GDM1 (cell line): ENCODE data around the gene METRN.
A peak's percentile ranks its signal among the peaks of the same experiment; 100 is the strongest.
"Not testable (repeated sequence)": the region's sequence is repeated elsewhere in the genome, so short reads cannot be mapped to it uniquely, and the experiment has no call there.

Experiments
- DNase-seq: peaks from one replicate; lab custom pipeline; 2025; lab: John Stamatoyannopoulos, UW

Gene METRN

DNA sequence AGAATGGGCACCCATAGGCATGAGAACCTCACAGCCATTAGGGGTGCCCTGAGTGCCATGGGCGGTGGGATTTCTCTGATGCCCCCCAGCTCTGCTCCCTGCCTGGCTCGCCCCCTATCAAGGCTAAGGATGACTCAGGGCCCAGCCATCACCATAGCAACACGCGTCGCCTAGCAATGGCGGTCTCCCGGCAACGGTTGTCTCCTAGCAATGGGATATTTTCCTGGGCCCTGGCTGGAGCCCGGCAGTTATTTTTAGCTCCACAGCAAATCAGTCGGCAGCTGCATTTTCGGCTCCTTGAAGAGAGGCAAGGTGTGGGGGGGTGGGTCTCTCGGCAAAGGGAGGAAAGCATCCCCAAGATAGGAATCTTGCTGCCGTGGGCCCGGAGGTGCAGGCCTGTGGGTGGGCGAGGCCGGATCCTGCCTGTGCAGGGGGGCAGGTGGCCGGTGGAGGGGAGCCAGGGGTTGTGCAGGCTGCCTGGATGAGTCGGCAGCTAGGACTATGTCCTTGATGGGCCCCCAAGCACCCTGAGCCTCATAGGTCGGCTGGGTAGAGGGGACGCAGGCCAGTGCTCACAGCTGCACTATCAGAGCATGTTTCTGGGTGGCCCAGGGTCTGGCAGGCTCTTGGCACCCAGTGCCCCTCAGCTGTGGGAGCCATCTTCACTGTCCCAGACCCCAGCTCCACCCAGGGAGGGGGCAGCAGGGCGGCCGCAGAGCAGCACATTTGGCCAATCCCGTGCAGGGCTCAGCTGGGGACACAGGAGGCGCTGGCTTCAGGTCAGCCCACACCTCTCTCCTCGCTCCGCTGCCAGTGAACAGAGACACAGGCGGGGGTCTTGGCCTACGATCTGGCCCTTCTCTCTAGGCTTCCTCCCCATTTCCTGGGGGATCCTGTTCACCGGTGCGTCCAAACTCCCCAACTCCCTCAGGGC is 5.1 kb upstream of the METRN start:
- DNase-seq, result no peak

DNA sequence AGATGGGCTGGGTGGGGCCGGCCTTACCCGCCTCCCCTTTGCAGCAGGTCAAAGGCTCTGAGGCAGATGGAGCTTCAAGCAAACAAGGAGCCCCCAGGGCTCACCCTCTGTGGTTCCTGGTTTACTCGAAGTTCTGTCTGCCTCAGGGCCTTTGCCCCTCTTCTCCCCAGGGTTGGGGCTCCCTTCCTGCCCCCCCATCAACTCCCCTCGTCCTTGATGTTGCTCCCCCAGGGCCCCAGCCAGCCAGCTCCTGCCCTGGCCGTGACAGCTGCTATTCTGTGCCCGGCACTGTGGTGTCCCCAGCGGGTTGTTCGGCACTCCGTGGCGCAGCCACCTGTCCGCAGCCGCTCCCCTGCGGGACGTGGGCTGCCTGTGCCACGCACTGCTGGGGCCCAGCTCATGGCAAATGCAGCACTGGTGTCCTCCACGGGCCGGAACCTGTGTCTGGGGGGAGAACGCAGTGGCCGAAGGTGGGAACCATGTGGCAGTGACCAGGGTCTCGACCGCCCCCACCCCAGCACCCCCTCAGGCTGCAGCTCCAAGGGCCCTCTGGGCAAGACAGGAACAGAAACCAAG is 4.3 kb upstream of the METRN start:
- DNase-seq, result no peak

DNA sequence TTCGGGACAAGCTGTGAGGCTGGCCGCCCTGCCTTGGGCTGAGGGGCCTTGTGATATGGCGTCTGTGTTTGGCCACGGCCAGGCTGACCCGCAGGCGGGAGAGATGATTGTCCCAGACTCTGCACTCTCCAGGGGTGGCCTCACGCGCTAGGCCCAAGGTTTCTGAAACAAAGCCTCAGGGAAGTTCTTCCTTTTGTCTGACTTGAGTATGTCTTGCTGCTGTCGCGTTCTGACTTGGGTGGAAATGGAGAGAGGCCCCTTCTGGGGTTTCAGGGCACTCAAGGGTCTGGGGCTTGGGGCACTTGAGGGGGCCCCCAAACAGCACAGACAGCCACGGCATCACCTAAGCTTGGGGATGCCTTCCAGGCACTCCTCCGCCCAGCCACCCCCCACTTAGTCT is 3.8 kb upstream of the METRN start:
- no peak for DNase-seq

DNA sequence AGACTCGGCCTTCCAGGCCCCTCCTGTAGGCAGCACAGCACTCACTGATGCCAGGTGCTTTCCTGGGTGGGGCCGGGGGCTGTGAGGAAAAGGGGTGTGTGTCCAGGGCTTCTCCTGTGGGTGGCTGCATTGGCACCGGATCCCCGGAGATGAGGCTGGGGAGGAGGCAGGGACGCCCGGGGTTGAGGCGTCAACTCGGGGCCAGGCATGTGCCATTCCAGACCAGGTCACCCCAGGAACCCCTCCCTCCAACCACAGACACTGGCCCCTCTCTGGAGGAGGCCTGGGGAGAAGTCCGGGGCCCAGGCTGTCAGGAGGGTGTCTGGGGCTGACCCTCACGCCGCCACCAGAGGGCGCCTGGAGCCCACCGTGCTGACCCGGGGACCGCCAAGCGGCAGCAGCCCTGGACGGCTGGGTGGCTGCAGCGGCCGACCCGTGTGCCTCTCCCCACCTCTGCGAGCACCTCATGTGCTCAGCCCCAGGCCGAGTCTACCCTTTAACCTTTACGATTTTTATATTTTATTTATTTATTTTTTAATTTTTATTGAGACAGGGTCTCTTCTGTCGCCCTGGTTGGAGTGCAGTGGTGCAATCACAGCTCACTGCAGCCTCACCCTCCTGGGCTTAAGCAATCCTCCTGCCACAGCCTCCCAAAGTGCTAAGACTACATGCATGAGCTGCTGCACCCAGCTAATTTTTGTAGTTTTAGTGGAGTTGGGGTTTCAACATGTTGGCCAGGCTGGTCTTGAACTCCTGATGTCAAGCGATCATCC is 3.2 kb upstream of the METRN start:
- peak; percentile 54 for DNase-seq

DNA sequence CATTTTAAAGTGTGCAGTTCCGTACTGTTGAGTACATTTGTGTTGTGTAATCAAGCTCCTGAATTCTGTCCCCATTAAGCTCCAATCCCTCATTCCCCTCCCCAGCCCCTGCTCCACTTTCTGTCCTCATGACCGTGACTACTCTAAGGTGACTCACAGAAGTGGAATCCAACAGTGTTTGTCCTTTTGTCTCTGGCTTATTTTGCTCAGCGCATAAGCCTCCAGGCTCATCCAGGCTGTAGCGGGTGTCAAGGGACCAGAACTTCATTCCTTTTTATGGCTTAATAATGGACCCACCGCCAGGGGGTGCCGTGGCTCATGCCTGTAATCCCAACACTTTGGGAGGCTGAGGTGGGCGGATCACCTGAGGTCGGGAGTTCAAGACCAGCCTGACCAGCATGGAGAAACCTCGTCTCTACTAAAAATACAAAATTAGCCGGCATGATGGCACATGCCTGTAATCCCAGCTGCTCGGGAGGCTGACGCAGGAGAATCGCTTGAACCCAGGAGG is 2.1 kb upstream of the METRN start:
- DNase-seq, result not testable (repeated sequence)

DNA sequence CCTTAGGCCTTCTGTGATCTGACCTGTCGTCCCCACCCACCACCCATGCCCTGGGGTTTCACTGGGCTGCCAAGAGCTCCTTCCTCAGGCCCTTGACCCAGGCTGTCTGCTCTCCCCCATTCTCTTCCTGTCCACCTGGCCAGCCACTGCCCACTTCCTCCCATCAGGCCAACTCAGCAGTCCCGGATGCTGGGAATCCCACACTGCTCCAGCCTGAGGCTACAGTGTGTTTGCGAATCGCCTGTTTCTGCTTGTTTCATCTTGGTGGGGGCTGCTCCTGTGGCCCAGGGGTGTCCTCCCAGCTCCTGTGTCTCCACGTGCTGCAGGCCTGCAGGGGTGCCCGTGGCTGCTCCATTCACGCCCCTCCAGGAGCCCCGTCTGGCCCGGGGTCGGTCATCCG is 839 bp upstream of the METRN start:
- no peak for DNase-seq

DNA sequence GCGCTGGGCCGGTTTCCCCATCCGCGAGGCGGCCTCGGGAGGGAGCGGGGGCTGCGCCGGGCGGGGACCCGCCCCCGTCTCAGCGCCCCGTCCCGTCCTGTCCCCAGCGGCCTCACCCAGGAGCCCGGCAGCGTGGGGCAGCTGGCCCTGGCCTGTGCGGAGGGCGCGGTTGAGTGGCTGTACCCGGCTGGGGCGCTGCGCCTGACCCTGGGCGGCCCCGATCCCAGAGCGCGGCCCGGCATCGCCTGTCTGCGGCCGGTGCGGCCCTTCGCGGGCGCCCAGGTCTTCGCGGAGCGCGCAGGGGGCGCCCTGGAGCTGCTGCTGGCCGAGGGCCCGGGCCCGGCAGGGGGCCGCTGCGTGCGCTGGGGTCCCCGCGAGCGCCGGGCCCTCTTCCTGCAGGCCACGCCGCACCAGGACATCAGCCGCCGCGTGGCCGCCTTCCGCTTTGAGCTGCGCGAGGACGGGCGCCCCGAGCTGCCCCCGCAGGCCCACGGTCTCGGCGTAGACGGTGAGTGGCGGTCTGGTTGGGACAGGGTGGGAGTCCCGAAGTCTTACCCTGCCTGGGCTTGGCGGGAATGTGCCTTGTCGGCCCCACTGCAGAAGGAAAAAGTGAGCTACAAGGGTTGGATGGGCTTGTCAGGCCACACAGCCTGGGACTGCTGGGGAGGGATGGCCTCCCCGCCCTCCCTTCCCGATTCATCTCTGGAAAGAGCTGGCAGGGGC is 720 bp downstream of the METRN start:
- DNase-seq, result no peak

DNA sequence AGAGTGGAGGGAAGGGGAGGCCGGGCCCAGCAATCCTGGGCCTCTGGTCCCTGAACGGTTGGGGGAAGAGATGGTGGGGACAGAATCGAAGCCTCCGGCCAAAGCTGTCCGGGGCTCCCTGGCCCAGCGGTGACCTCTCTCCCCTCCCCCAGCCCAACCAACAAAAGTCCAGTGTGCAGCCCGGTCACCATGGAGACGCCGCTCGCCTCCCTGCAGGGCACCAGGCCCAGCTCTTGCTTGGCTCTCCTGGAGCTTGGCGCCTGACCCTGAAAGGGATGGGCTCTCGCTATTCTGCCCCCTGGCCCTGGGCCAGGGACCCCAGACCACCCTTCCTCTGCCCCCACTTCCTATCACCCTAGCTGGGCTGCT is 1.3 kb downstream of the METRN start:
- DNase-seq, result no peak

DNA sequence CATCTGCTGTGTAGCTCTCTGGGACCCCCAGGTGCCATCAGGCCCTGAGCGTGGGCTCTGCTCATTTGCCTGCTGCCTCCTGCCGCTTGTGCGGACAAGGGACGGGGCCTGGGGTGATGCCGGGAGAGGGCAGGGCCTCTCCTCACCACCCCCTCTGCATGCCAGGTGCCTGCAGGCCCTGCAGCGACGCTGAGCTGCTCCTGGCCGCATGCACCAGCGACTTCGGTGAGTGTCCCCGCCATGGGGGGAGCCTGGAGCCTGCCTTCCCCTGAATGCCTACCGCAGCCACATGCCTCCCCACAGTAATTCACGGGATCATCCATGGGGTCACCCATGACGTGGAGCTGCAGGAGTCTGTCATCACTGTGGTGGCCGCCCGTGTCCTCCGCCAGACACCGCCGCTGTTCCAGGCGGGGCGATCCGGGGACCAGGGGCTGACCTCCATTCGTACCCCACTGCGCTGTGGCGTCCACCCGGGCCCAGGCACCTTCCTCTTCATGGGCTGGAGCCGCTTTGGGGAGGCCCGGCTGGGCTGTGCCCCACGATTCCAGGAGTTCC is 1.9 kb downstream of the METRN start:
- no peak for DNase-seq

DNA sequence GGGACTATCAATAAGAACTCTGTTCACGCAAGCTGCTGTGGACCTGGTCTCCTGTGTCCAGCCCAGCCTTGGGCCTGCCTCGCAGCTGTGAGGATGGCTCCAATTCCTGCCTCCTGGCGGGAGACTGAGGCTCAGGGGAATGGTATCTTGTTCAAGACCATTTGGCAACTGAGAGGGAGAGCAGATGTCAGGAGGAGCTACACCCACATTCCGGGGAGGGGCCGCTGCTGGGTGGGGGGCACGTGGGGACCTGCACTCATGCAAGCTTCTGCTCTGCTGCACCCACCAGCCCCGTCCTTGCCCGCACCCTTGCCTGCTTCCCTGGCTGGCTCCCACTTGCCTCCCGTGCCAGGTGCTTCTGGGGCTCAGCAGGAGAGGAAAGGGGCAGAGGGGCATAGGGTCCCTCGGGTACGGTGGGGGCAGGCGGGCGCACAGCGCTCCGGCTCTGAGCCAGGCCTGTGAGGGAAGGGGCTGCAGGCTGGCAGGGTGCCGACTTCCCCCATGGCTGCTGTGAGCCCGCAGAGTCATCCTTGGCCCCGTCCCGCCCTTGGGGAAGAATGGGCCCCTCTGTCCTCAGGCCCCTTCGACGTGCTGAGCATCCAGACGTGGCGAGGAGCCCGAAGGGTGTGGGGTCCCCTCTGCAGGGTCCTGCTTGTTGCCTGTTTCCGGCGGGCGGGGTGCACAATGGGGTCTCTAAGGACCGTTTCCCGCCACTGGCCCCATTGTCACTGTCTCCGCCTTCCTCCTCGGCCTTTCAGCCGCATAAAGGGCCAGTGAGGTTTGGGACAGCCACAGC is 2.7 kb downstream of the METRN start:
- DNase-seq, result no peak

DNA sequence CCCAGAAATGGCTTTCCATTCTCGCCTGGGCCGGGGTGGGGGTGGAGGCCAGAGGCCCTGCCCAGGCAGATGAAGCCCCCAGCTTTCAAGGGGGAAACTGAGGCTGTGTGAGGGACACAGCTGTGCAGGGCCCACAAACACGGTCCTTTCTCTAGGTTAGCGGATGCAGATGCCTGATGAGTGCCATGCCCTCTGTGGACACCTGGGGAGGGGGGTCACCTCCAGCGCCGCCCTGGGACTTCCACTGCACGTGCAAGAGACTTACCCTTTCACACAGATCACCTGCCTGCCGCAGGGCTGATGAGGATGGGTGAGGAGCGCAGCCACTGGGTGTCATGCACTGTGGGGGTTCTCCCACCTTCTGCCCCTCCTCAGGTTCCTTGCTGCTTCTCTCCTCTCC is 3.5 kb downstream of the METRN start:
- no peak for DNase-seq

DNA sequence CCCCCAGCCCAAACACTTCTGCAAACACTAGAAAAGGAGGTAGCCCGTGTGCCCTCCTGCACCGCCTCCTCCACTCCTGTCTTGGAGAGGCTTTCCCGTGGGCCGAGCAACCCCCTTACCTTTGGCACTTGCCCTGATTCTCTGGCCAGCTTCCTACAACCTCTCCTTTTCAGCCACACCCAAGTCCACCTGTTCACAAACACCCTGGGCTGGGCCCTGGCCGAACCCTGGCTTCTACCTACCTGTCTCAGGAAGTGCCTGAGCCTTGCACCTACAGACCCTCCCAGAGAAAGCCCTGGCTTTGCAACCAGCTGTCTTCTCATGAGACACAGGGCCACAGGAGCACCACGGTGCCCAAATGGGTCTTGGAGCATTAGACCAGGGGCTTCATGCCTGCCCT is 4.0 kb downstream of the METRN start:
- no peak for DNase-seq

DNA sequence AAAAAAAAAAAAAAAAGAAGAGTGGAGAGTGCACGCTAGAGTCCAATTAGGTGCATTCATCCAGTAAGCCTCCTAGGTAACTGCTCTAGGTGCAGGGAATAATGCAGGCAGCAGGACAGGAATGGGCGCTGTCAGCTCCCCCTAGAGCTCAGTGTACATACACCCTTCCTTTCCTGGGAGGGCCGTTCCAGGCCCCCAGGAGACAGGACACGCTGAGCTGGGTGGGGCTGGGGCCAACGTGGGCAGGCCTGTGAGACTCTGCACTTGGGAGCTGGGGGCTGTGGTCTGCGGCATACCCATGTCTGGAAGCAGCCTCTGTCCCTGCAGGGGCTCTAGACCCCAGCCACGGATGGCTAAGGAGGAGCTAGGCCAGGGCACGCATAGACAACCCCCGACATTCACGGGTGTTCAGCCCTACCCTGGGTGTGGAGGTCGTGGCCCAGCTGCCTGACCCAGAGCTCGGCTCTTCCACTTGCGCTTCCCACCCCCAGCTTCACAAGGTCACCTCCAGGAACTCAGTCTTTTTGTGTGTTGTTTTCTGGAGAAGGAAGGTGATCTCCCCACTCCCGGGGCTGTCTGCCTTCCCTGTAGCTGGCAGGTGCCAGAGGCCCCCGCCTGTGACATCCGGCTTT is 5.0 kb downstream of the METRN start:
- no peak for DNase-seq

DNA sequence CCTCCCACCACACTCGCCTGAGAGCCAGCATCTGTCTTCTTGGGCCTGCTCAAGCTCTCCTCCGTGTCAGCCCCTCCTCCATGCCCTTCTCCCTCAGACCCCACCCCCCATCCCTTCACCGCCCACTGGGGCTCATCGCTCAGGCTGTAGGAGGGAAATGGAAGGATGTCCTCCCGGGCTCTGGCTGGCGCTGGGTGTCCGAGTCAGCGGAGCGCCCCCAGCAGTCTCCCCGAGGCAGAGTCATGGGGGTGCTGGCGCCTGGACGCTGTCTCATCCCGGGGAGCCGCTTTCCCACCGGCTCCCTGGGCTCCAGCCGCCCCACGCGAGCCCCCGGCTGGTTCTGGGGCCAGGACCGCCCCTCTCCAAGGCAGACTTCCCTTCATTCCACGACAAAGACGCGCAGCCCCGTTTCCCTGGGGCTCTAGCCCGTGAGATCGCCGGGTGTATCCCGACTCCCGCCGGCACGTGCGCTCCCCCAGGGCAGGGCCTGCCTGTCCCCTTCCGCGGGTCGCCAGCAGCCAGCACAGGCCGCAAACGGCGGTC is 5.6 kb downstream of the METRN start:
- no peak for DNase-seq

DNA sequence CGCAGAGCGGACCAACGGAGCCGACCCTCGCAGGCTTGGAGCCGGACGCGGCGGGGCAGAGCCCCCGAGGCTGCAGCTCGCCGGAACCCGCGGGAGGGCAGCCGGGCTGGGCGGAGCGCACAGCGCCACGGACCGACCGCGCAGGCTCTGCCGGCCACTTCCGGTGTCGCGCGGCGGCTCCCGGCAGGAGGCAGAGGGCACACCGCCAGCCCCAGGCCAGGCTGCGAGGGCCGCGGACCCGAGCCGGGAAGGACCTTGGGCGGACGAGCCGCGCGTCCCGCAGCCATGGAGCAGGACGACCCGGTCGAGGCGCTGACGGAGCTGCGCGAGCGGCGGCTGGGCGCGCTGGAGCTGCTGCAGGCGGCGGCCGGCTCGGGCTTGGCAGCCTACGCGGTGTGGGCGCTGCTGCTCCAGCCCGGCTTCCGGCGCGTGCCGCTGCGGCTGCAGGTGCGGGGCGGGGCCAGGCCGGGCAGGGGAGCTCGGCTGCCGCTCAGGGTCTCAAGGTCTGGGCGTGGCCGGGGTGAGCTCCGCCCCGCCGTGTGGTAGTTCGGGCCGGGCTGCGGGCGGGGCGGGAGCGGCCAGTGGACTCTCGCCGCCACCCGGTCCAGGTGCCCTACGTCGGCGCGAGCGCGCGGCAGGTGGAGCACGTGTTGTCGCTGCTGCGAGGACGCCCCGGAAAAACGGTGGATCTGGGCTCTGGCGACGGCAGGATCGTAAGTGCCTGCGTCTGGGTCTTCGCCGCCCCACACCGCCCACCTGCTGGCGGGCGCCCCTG is 6.3 kb downstream of the METRN start, which contains the start of gene ANTKMT:
ANTKMT (plus strand) TSS at position 157 of the 775 bp plus-strand sequence; CDS start at position 286, 129 bp downstream.
- DNase-seq, result peak; percentile 54

DNA sequence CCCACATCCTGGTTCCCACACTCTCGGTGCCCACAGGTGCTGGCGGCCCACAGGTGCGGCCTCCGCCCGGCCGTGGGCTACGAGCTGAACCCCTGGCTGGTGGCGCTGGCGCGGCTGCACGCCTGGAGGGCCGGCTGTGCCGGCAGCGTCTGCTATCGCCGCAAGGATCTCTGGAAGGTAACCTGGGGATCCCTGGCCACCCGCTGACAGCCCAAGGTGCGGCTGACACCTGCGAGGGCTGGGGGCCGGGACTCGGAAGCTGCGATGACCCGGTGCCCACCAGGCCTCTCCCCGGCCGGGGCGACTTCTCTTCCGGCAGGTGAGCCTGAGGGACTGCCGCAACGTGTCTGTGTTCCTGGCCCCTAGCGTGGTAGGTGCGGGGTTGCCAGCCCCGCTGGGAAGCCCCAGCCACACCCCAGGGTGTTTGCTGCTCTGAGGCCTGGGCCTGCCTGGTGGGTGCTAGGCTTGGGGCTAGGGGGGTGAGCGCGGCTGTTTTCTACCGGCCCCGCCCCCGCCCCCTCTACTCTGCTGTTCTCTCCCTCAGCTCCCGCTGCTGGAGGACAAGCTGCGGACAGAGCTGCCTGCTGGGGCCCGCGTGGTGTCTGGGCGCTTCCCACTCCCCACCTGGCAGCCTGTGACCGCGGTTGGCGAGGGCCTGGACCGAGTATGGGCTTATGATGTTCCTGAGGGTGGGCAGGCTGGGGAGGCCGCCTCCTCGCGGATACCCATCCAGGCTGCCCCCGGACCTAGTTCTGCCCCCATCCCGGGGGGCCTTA is 7.0 kb downstream of the METRN start:
- DNase-seq, result no peak

DNA sequence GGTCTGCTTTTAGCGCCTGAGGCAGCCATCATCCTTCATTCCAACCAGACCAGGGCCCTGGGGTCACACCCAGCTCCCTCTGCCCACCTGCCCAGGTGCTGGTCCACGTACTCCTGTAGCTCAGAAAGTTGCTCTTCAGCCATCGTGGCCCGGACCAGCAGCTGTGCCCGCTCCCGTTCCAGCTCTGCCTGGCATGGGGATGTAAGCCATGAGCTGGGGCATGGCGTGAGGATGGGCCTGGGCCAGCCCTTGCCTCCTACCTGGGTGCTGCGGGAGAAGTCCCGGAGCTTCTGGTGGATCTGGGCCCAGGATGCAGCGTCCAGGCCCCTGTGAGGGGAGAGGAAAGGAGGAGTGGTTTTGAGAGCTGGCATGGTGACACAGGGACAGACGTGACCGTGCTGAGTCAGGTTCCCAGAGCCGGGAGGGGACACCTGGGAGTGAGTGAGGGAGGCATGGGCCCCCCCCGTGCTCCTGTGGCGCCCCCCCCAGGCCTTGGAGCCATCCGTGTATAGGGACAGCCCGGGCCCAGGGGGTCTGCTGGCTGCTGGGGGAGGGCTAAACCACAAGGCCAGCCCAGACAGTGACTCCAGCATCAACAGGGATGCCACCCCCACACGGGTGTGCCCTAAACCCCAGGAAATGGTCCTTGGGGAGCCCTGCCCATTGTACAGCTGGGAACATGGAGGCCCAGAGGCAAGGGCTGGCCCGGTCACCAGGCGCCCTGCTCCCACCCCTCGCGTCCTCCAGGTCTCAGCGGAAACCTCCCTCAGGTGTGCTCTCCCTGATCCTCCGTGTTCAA is 8.1 kb downstream of the METRN start:
- DNase-seq, result no peak

DNA sequence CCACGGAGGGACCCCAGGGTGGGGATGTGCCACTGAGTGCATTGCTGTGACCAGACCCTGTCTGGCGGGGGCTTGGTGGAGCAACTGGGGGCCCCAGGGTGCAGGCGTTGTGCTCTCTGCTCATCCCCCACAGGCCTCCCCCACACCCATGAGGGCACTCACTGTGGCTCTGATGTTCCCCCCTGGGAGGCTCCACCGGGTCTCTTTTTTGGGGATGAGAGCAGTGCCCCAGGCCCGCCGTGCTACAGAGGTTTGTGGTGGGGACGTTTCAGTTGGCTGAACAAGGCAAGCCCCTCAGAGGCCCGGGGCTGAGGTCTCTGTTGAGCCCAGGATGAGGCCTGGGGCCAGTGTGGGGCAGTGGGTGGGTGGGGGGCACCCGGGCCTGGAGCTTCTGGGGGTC is 8.8 kb downstream of the METRN start:
- DNase-seq, result no peak
